K562 (cell line): ENCODE results near the gene NGDN. TPM values are rescaled to one million over a fixed set of nuclear protein-coding genes. Genes with fewer than 3 reads are reported as not detected.

ENCODE experiments used
- NR2C2 ChIP-seq, 2 experiments: fragments of 200-800 bp in 1 of 2; sonication (Bioruptor generic) in 1 of 2; sonication (generic) in 1 of 2; formaldehyde crosslinking in 1 of 2; IDR thresholded peaks; 2 replicates each; pipeline versions ENCODE4 v1.6.1 to v1.8.0; 2016 to 2022; ENCODE audit warnings: mild to moderate bottlenecking in 1 of 2, missing compliant biosample characterization in 1 of 2, missing genetic modification characterization in 1 of 2, missing genetic modification reagents in 1 of 2
- POLR2AphosphoS5 ChIP-seq: IDR thresholded peaks from 2 replicates; pipeline ENCODE4 v1.6.1; 2011; ENCODE audit warnings: mild to moderate bottlenecking, low read depth, low read length, moderate library complexity; ENCODE audit not compliant: control insufficient read depth, insufficient read depth
- RAD21 ChIP-seq, 2 experiments: fragments of 250-450 bp in 1 of 2; fragments of 450-650 bp in 1 of 2; sonication (Bioruptor Pico) in 1 of 2; formaldehyde crosslinking in 1 of 2; IDR thresholded peaks in 1 of 2; conservative IDR thresholded peaks in 1 of 2; 2 replicates each; pipeline versions ENCODE4 v1.4.0 to v1.8.0; 2020 to 2022; ENCODE audit warnings: mild to moderate bottlenecking in 2 of 2, moderate library complexity in 1 of 2
- ZBTB8A ChIP-seq: fragments of 450-650 bp; IDR thresholded peaks from 2 replicates; pipeline ENCODE4 v1.6.1; 2018; ENCODE audit warnings: mild to moderate bottlenecking, moderate library complexity; ENCODE audit not compliant: partially characterized antibody
- ZNF354B ChIP-seq: fragments of 250-450 bp; sonication (Bioruptor Pico); IDR thresholded peaks from 2 replicates; pipeline ENCODE4 v1.4.0; 2020
- ZNF57 ChIP-seq: fragments of 450-650 bp; formaldehyde crosslinking; IDR thresholded peaks from 2 replicates; pipeline ENCODE4 v1.4.0; 2020; ENCODE audit warnings: mild to moderate bottlenecking, moderate library complexity
- ZNF586 ChIP-seq: fragments of 450-650 bp; formaldehyde crosslinking; conservative IDR thresholded peaks from 2 replicates; pipeline ENCODE4 v1.4.0; 2020; ENCODE audit warnings: mild to moderate bottlenecking, moderate library complexity
- ZNF79 ChIP-seq: fragments of 250-450 bp; sonication (Bioruptor Pico); IDR thresholded peaks from 2 replicates; pipeline ENCODE4 v1.4.0; 2020; ENCODE audit warnings: low read depth, mild to moderate bottlenecking, moderate library complexity
- polyA plus RNA-seq, 8 experiments: library from polyadenylated mRNA; depleted of rRNA in 4 of 8; stranded (reverse) in 5 of 8; unstranded in 3 of 8; fragments of >200 nt; fragmentation: Nextera tagmentation in 2 of 8; fragmentation: Illumina TruSeq in 1 of 8; extraction: Ambion mirVana in 2 of 8; extraction: Trizol in 1 of 8; gene quantifications; 2 replicates each; pipeline versions ENCODE4 v1.2.1 to v1.2.3, GENCODE V29; 2011 to 2014; ENCODE audit warnings: inconsistent platforms in 1 of 8, missing spikeins in 1 of 8
- total RNA-seq, 7 experiments: library from RNA; depleted of rRNA in 6 of 7; stranded (reverse); fragments of >200 nt in 6 of 7; fragmentation: Illumina TruSeq in 2 of 7; extraction: Trizol in 2 of 7; gene quantifications; 2 replicates each; pipeline versions ENCODE4 v1.2.1 to v1.2.3, GENCODE V29; 2011 to 2021; ENCODE audit warnings: low replicate concordance in 1 of 7
- TF ChIP-seq, protein P1 (sequence below): fragments of 250-450 bp; sonication (Bioruptor Pico); IDR thresholded peaks from 2 replicates; pipeline ENCODE4 v1.4.0; 2020
- TF ChIP-seq, protein P2 (sequence below): fragments of 450-650 bp; IDR thresholded peaks from 2 replicates; pipeline ENCODE4 v1.6.1; 2016; ENCODE audit warnings: mild to moderate bottlenecking
- TF ChIP-seq, protein P3 (sequence below), 2 experiments: fragments of 450-650 bp; IDR thresholded peaks; 2 replicates each; pipeline ENCODE4 v1.6.1; 2016

Gene NGDN
- total and polyA plus RNA-seq, 9 of the 15 experiments (the other 6 are each of a cell fraction or from before 2014, with no cell fraction given), result 42.9 to 195 (median 74.9) TPM

DNA sequence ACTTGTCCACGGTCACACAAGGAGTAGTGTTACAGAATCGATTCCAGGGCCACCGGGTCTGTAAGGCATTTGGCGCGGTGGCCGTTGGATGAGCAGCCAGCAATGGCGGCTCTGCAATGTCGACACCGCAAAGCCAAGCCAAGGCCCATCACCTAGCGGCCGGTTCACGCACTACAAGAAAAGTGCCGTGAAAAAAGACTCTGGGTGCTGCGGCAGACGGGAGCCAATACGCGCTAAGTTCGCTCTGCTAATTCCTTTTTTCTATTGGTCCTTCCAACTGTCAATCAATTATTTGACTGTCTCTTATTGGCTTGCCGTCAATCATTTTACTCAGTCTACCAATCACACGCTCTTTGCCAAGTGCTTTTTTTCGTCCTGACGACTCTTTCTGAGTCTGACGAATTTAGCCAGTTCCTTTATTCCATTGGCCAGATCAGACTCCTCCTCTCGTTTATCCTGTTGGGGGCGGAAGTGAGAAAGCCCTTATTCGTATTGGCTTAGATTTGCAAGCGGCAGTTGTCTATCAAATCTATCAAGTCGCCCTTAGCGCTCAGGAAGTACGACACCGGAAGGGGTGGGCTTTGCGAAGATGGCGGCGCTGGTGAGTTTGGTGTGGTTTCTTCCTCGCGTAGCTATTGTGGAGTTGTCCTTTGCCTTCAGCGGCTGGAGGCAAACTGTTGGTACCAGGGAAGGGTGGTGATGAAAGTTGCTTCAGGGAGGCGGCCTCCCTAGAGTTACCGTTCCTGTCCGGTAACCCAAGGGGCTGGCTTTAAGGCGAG is at the start of gene NGDN (continued):
- TF ChIP-seq ZNF79 (CRISPR knock-in tag), result no peak
- TF ChIP-seq, protein P1, sequence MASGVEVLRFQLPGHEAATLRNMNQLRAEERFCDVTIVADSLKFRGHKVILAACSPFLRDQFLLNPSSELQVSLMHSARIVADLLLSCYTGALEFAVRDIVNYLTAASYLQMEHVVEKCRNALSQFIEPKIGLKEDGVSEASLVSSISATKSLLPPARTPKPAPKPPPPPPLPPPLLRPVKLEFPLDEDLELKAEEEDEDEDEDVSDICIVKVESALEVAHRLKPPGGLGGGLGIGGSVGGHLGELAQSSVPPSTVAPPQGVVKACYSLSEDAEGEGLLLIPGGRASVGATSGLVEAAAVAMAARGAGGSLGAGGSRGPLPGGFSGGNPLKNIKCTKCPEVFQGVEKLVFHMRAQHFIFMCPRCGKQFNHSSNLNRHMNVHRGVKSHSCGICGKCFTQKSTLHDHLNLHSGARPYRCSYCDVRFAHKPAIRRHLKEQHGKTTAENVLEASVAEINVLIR, result peak; percentile 83
- peak; percentile 65; the same call in 1 of the 2 replicates for TF ChIP-seq POLR2AphosphoS5
- no peak for TF ChIP-seq NR2C2 (CRISPR knock-in tag; IDR thresholded peaks at IDR 0.05)
- TF ChIP-seq NR2C2 (tag; IDR thresholded peaks at IDR 0.05), result peak; percentile 10; the same call in 1 of the 2 replicates
- TF ChIP-seq, protein P2, sequence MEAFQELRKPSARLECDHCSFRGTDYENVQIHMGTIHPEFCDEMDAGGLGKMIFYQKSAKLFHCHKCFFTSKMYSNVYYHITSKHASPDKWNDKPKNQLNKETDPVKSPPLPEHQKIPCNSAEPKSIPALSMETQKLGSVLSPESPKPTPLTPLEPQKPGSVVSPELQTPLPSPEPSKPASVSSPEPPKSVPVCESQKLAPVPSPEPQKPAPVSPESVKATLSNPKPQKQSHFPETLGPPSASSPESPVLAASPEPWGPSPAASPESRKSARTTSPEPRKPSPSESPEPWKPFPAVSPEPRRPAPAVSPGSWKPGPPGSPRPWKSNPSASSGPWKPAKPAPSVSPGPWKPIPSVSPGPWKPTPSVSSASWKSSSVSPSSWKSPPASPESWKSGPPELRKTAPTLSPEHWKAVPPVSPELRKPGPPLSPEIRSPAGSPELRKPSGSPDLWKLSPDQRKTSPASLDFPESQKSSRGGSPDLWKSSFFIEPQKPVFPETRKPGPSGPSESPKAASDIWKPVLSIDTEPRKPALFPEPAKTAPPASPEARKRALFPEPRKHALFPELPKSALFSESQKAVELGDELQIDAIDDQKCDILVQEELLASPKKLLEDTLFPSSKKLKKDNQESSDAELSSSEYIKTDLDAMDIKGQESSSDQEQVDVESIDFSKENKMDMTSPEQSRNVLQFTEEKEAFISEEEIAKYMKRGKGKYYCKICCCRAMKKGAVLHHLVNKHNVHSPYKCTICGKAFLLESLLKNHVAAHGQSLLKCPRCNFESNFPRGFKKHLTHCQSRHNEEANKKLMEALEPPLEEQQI, result peak; percentile 99
- no peak for TF ChIP-seq ZNF57
- peak in 1 of 2 experiments; percentile 52; a peak in 2 of 4 replicates for TF ChIP-seq RAD21 (CRISPR knock-in tag; conservative IDR thresholded peaks at IDR 0.05 in 1 of 2, IDR thresholded peaks at IDR 0.05 in 1 of 2)
- TF ChIP-seq ZBTB8A, result no peak
- no peak for TF ChIP-seq ZNF354B (CRISPR knock-in tag)
- TF ChIP-seq, protein P3, sequence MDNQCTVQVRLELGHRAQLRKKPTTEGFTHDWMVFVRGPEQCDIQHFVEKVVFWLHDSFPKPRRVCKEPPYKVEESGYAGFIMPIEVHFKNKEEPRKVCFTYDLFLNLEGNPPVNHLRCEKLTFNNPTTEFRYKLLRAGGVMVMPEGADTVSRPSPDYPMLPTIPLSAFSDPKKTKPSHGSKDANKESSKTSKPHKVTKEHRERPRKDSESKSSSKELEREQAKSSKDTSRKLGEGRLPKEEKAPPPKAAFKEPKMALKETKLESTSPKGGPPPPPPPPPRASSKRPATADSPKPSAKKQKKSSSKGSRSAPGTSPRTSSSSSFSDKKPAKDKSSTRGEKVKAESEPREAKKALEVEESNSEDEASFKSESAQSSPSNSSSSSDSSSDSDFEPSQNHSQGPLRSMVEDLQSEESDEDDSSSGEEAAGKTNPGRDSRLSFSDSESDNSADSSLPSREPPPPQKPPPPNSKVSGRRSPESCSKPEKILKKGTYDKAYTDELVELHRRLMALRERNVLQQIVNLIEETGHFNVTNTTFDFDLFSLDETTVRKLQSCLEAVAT (IDR thresholded peaks at IDR 0.05), result peak; percentile 90 to 94
- no peak for TF ChIP-seq ZNF586
